ENCODE measurements around the gene LRRC72.
"Not testable (repeated sequence)": the region's sequence is repeated elsewhere in the genome, so short reads cannot be mapped to it uniquely, and the experiment has no call there.

Gene LRRC72

DNA sequence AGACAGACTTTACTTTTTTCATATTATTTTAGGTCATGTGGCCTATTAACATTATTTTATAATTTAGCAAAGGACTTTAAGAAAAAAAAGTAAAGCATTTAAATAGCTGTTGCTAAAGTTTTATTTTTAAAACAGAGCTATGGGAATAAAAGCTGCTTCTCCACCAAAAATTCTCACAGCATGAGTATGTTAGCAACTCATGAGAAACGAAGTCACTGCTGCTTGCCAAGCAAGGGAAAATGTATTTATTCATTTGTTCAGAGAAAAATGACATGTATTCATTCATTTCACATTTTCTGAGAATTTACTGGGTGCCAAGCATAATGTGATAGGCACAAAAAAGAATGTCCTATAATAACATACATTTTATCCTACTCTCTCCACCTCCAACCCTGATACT lies 5.1 kb downstream of the LRRC72 start:
- H3K27ac ChIP-seq = no peak overlapping the region
- no peak for TF ChIP-seq ZFX (IDR thresholded peaks at IDR 0.05)
- TF ChIP-seq, protein P1, sequence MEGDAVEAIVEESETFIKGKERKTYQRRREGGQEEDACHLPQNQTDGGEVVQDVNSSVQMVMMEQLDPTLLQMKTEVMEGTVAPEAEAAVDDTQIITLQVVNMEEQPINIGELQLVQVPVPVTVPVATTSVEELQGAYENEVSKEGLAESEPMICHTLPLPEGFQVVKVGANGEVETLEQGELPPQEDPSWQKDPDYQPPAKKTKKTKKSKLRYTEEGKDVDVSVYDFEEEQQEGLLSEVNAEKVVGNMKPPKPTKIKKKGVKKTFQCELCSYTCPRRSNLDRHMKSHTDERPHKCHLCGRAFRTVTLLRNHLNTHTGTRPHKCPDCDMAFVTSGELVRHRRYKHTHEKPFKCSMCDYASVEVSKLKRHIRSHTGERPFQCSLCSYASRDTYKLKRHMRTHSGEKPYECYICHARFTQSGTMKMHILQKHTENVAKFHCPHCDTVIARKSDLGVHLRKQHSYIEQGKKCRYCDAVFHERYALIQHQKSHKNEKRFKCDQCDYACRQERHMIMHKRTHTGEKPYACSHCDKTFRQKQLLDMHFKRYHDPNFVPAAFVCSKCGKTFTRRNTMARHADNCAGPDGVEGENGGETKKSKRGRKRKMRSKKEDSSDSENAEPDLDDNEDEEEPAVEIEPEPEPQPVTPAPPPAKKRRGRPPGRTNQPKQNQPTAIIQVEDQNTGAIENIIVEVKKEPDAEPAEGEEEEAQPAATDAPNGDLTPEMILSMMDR (conservative IDR thresholded peaks at IDR 0.05) = no peak

DNA sequence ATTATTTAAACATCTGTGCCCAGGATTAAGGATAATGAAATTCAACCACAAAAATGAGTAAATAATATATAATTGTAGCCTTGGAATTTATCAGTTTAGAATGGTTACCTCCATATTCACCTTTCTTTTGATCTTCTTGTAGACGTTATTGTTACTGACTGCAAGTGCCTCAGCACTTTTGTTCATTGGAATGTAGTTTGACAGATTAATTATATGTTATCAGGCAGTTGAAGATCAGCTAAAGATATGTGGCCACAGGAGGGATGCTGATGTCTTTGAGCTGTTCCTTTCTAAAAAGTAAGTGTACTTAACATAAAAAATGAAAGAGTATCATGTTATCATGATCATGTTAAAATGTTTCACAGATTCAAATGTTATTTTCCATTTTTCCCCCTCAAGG lies 5.6 kb downstream of the LRRC72 start:
- TF ChIP-seq, protein P1 (conservative IDR thresholded peaks at IDR 0.05) = no peak
- TF ChIP-seq ZFX (IDR thresholded peaks at IDR 0.05) = no peak
- no peak overlapping the region for H3K27ac ChIP-seq

DNA sequence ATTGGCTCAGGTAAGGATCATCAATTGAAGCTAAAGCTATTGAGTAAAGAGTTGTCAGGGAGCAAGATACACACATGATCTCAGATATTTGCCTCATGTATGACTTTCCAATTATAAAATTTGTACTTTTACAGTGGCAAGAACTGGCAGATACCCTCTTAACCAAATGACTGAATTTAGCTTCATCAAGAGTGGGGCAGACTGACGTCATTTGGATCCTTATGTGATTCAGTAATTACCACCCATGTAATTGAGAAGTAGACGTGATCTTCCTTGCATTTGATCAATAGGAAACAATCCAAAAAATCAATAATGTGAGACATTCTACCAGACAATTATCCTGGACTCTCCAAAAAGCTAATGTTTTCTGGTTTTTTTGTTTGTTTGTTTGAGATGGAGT lies 8.9 kb downstream of the LRRC72 start:
- H3K27ac ChIP-seq = no peak overlapping the region
- TF ChIP-seq, protein P1 (conservative IDR thresholded peaks at IDR 0.05) = no peak
- no peak for TF ChIP-seq ZFX (IDR thresholded peaks at IDR 0.05)

DNA sequence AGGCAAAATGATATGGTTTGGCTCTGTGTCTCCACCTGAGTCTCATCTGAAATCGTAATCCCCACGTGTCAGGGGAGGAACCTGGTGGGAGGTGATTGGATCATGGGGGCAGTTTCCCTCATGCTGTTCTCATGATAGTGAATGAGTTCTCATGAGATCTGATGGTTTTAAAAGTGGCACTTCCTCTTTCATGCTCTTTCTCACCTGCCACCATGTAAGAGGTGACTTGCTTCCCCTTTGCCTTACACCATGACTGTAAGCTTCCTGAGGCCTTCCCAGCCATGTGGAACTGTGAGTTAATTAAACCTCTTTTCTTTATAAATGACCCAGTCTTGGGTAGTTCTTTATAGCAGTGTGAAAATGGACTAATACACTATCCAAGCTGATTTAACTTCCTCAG lies 13.9 kb downstream of the LRRC72 start:
- H3K27ac ChIP-seq = not testable (repeated sequence)

DNA sequence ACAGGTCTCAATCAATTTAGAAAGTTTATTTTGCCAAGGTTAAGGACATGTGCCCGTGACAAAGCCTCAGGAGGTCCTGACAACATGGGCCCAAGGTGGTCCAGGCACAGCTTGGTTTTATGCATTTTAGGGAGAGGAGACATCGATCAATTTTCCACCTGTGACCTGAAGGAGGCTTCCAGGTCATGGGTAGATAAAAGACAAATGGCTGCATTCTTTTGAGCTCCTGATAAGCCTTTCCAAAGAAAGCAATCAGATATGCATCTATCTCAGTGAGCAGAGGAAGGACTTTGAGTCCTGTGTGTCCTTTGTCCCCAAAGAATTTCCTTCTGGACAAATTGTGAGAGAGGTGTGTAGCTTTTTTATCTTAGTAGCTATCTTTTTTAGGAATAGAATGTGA lies 15.8 kb downstream of the LRRC72 start:
- no peak overlapping the region for H3K27ac ChIP-seq
- no peak for TF ChIP-seq ZFX (IDR thresholded peaks at IDR 0.05)
- TF ChIP-seq, protein P1 (conservative IDR thresholded peaks at IDR 0.05) = no peak

DNA sequence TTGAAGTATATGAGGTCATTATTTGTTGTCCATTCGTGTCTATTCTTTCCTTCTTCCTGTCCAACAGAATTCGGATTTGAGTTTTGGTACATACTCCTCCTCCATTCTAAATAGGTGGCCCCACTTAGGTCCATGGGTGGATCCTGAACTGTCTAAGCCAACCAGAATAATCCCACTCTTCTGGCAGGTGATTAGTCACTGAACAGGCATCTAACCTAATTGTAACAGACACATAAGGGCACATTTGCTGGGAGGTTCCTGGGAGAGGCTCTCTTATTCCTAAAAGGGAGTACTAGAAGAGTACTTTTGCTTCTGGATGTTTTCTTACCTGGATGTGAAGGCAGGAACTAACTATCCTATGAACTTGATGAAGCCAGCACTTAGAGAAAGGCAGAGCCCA lies 16.8 kb downstream of the LRRC72 start:
- H3K27ac ChIP-seq = no peak overlapping the region
- no peak for TF ChIP-seq ZFX (IDR thresholded peaks at IDR 0.05)
- TF ChIP-seq, protein P1 (conservative IDR thresholded peaks at IDR 0.05) = no peak

DNA sequence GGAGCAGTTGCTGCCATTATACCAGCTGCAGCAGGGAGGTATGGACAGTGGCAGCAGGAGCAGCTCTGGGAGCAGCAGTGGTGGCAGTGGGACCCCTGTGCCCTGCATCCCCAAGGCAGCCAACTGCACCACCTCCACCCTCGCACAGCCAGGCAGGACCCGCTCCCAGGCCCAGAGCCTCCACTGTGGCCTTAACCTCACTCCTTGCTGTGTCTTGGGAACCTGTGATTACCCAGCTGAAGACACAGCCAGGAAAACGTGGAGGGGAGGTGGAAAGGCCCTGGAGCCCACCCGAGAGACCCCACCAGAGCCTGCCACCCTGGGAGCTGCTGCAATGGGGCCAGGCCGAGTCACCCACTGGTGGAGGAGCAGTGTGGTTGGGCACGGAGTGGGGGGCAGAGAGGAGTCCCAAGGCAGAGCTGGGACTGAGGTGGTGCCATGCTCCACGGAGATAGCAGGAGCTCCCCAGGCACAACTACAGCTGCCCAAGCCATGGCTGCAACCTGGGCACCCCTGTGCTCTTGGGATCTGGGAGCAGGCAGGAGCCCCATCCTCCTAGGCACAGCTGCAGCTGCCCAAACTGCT lies 20.4 kb downstream of the LRRC72 start:
- TF ChIP-seq, protein P1 (conservative IDR thresholded peaks at IDR 0.05) = no peak
- no peak for TF ChIP-seq ZFX (IDR thresholded peaks at IDR 0.05)
- no peak overlapping the region for H3K27ac ChIP-seq

DNA sequence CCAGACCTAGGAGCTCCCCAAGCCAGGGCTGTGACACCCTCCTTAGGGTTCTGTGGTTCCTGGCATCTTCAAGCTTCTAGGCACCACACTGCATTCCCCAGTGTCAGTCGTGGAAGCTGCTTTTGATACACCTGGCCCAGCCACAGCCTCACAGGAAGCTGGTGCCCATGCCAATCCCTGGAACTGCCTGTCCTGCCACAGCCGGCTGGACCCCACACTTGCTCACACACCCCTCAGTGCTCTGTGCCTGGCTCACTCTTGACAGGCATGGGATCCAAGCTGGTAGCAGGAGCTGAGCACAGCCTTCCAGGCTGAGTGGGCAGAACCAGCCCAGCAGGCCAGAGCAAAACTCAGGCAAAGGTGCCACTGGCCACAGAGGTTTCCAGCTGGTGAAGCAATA lies 21.8 kb downstream of the LRRC72 start:
- no peak for TF ChIP-seq ZFX (IDR thresholded peaks at IDR 0.05)
- TF ChIP-seq, protein P1 (conservative IDR thresholded peaks at IDR 0.05) = no peak
- no peak overlapping the region for H3K27ac ChIP-seq

All from C4-2B (cell line).